Measurements from ENCODE around the gene SMAD2.

The SMAD2 gene

DNA sequence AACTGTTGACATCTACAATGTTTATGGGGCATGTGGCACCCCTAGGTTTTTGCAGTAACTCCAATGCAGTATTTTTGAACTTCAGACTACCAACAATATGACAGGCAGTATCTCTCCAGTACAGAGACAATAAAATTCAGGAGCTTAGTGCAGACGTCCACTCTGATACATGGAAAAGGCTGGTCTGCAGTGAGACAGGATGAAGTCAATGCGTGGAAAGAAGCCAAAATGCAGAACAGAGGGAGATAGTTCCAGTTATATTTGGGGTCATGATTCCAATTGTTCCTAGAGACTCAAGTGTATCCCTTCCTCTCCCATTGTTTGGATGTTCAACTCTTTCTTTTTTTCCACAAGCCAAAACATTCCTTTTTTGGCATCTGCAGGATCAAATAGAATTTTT is 18.7 kb upstream of the SMAD2 start:
- Mint-ChIP-seq H3K9me3 (peaks cover 3% of the 10 kb centered on the region), H3K4me1 (ENCODE audit: low read depth) (peaks cover 24% of the 10 kb centered on the region), H3K4me3 (no peak overlapping the region), H3K27ac (no peak overlapping the region), H3K36me3 (ENCODE audit: low read depth) (no peaks in the 10 kb centered on the region), H3K27me3 (peaks cover 2% of the 10 kb centered on the region)
- no peak for DNase-seq

DNA sequence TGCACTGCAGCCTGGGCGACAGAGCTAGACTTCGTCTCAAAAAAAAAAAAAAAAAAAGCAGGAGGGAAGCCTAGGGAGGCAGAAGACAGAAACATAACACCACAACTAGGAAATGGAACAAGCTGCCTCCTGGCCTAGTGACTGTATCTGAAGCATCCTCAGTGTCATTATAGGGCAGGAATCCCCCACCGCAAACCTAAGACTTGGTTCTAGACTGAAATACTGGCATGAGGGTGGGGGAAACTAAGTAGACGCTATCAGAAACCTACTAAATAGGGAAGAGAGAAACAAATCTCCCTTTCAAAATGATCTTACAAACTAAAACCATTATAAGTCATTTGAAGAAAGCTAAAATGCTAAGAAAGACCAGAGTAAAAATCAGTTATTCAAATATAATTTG is 16.4 kb upstream of the SMAD2 start:
- peaks cover 3% of the 10 kb centered on the region for H3K9me3 Mint-ChIP-seq
- H3K4me1 Mint-ChIP-seq (ENCODE audit: low read depth), result peaks cover 12% of the 10 kb centered on the region
- no peaks in the 10 kb centered on the region for H3K36me3 Mint-ChIP-seq (ENCODE audit: low read depth)
- H3K27me3 Mint-ChIP-seq, result peaks cover 8% of the 10 kb centered on the region
- no peak overlapping the region for H3K4me3 Mint-ChIP-seq
- no peak for DNase-seq
- no peak overlapping the region for H3K27ac Mint-ChIP-seq

DNA sequence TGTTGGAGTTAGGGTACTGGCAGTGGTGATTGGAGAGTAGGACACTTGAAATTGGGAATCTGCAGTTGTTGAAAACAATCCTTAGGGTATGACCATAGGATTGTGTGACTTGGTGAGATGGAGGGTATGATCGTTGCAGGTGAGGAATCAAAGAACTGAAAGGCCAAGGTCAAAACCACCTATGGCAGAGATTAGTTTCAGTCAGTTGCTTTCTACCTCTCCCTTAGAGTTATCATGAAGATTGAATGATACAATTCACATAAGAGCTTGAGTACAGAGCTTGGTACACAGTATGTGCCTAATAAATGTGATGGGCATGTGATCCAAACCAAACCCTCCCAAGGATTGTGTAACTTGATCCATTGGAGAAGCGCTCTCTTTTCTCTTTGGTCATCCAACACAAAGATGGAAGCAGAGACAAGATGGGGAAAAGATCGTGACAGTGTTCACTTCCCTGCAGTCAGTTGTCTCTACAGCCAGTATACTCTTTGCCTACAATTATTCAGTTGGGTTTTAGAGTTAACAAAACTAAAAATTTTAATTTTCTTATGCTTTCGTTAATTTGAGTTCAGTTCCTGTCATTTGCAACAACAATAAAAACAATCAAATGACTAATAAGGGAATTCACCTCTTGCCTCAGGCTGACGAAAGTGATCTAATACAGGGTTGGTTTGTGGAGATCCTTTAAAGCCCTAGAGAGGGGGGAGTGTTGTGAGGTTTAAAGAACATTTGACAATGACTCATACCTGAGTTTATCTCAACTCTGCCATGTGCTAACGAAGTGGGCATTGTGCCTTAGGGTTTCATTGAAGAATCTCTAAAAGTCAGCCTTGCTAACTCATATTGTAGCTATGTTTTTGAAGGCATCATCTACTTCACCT is 14.8 kb upstream of the SMAD2 start:
- H3K27ac Mint-ChIP-seq, result no peak overlapping the region
- peaks cover 3% of the 10 kb centered on the region for H3K9me3 Mint-ChIP-seq
- H3K27me3 Mint-ChIP-seq, result peaks cover 8% of the 10 kb centered on the region
- H3K4me1 Mint-ChIP-seq (ENCODE audit: low read depth), result peaks cover 12% of the 10 kb centered on the region
- no peak overlapping the region for H3K4me3 Mint-ChIP-seq
- no peak for DNase-seq
- H3K36me3 Mint-ChIP-seq (ENCODE audit: low read depth), result no peaks in the 10 kb centered on the region

DNA sequence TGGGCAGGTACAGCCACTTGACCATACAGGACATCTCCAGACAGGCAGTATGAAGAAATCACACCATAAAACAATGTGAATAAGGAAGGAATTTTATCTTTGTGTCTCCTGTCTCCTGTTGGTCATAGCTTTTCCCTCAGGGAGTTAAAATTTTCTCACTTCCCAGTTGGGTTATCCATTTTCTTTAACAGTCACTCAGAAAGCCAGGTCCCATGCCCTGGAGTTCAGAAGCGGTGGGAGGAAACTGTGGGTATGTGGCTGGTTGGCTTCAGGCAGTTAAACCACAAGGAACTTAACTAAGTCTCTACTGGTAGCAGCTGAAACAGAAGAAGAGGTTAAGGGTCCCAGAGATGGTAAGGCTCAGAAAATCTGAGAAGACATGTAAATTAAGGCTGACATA is 6.5 kb upstream of the SMAD2 start:
- DNase-seq, result no peak
- Mint-ChIP-seq H3K4me3 (no peak overlapping the region), H3K4me1 (ENCODE audit: low read depth) (peaks cover 4% of the 10 kb centered on the region), H3K36me3 (ENCODE audit: low read depth) (no peaks in the 10 kb centered on the region), H3K9me3 (no peaks in the 10 kb centered on the region), H3K27ac (no peak overlapping the region), H3K27me3 (no peaks in the 10 kb centered on the region)

DNA sequence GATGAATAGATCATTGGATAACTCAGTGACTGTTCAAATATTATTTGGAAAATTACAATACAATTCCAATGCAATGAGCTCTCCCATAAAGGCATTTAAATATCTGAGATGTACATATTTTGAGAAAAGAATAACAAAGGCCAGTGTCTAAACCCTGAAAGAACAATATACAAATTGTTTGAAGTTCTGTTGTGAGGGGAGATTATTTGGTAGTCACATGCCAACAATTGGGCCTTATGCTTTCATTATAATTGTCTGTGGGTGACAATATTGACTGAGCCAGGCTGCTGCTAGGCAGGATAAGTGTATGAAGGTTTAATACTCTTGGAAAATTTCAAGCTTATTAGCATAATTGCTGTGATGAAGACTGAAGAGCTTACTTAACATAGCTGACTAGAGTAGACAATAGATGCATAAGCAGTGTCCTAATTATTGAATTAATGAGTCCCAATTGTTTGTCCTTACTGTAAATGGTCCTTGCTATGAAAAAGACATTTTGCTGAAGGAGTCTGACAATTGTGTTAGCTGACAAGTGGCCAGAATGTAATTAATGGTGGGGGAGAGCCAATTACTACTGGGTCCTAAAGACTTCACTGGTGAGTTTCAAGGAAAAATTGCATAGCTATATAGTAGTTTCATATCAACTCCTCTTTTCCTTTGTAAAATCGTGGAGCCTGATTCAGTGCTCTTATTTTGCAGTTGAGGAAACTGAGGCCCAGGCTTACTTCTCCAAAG is 5.0 kb upstream of the SMAD2 start:
- no peaks in the 10 kb centered on the region for H3K9me3 Mint-ChIP-seq
- no peak overlapping the region for H3K27ac Mint-ChIP-seq
- no peaks in the 10 kb centered on the region for H3K27me3 Mint-ChIP-seq
- no peaks in the 10 kb centered on the region for H3K36me3 Mint-ChIP-seq (ENCODE audit: low read depth)
- no peak for DNase-seq
- peaks cover 10% of the 10 kb centered on the region for H3K4me1 Mint-ChIP-seq (ENCODE audit: low read depth)
- no peak overlapping the region for H3K4me3 Mint-ChIP-seq

DNA sequence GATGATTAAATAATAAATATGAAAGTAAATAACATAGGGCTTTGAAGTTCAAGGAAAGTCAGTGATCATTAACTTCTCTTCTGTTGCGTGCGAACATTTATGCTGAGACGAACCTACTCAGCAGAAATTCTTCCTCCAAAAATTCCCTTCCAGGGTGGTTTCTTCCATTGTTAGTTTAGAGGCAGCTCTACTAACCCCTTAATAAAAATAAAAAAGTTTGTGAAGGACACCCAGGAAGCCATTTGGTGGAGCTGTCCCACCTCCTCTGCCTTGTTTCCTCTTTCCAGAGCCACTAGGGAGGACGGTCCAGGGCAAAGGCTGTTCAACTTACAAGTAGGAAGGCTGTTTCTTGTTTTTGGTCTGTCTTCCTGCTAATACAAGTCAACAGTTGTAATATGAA is 2.1 kb upstream of the SMAD2 start:
- Mint-ChIP-seq H3K4me1 (ENCODE audit: low read depth) (peaks cover 25% of the 10 kb centered on the region), H3K9me3 (no peaks in the 10 kb centered on the region), H3K27ac (no peak overlapping the region), H3K27me3 (no peaks in the 10 kb centered on the region), H3K4me3 (no peak overlapping the region), H3K36me3 (ENCODE audit: low read depth) (peaks cover 19% of the 10 kb centered on the region)
- DNase-seq, result no peak

DNA sequence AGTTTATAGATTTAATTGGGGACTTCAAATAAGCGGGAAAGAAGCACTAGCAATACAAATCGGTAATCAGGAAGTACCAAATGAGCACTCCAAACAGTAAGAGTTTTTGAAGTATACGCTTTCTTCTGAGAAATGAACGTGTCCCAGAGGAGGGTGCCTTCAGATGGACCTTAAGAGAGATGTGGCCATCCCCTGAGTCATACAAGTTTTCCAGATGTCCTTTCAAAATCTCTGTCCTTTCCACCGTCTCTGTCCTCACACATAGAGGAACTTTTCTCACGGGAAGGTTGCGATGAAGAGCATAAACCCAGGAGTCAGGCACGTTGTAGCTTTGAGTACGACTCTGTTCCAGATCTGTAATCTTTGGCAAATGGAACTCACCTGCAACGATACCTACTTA is 1.7 kb upstream of the SMAD2 start:
- Mint-ChIP-seq H3K9me3 (no peaks in the 10 kb centered on the region), H3K4me3 (peak overlapping the region; percentile 76), H3K27me3 (no peaks in the 10 kb centered on the region), H3K27ac (peak overlapping the region; percentile 89), H3K36me3 (ENCODE audit: low read depth) (peaks cover 21% of the 10 kb centered on the region), H3K4me1 (ENCODE audit: low read depth) (peaks cover 28% of the 10 kb centered on the region)
- no peak for DNase-seq

DNA sequence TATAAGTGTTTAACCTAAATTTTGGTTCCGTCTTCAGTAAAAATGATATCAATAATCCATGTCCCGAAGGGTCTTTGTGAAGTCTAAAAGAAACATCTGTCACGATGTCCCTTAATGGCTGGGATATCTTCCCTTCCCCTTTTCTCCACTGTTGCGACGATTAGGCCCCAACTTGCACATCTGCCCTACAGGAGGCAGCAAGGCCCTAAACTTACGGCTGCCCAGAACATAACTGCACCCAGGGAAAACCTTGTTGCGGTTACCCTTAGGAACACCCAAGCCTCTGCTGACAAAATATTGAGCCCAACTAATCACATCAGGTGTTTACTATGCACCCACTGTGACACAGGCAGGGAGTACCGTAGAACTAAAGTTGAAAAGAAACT is 1.3 kb upstream of the SMAD2 start:
- Mint-ChIP-seq H3K9me3 (no peaks in the 10 kb centered on the region), H3K36me3 (ENCODE audit: low read depth) (peaks cover 22% of the 10 kb centered on the region), H3K4me3 (peak overlapping the region; percentile 76), H3K4me1 (ENCODE audit: low read depth) (peaks cover 33% of the 10 kb centered on the region), H3K27me3 (no peaks in the 10 kb centered on the region), H3K27ac (peak overlapping the region; percentile 89)
- DNase-seq, result peak; percentile 50

DNA sequence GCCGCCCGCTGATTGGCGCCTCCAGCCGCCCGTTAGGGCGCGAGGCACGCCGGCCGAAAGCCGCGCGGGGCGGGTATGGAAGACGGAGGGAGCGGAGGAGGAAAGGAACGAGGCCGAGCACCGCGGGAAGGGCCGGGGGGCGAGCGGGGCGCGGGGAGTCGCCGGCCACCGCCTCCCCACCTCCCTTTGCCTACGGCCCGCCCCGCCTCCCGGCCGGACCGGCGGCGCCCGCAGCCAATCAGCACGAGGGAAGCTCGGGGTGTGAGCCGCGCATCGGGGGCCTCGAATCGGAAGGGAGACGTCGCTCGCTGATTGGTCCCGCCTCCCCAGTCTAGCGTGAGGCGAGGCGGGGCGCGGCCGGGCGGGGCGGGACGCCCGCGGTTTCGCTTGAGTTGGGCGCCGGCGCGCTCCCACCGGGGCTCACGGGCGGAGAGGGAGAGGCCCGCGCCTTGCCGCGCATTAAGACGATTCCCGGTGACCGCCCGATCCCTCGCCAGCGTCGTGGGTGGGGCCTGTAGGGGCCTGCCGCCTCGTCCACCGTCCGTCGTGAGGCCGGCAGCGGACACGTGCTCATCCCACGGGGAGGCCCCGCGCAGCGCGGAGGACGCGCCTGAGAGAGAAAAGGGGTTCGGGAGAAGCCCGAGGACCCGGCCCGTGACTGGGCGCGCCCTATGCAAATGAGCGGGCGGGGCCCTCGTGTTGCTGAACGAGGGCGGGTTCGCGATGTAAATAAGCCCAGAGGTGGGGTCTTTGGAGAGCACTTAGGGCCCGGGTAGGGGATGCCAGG is 665 bp upstream of the SMAD2 start:
- H3K4me3 Mint-ChIP-seq, result peak overlapping the region; percentile 76

DNA sequence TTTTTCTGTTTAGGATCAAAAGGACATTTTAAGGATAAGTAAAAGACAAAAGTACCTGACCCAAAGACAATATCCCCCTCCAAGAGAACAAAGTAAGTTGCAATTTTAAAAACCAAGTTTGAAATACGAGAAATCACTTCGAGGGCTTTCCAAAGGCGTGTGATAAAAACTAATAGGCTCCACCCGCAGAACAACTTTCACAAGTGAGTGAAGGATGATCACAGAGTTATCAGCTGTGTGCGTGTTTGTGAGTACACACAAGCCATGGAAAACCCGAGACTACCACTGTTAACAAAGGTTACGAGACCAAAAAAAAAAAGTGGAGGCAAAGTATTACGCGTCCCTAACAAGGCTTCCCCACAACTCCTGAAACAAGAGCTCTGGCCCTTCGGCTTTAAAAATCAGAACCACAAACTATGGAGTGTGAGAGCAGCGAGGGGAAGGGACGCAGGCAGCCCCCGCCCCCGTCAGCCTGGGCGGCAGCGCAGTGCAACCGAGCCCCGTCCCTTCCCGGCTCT is 719 bp downstream of the SMAD2 start:
- Mint-ChIP-seq H3K36me3 (ENCODE audit: low read depth) (peaks cover 36% of the 10 kb centered on the region), H3K27me3 (no peaks in the 10 kb centered on the region), H3K9me3 (no peaks in the 10 kb centered on the region), H3K4me1 (ENCODE audit: low read depth) (peaks cover 52% of the 10 kb centered on the region), H3K27ac (peak overlapping the region; percentile 93), H3K4me3 (peak overlapping the region; percentile 92)
- DNase-seq, result no peak

More for the DNA sequence above, 665 bp upstream of the SMAD2 start:
- Mint-ChIP-seq H3K36me3 (ENCODE audit: low read depth) (peaks cover 23% of the 10 kb centered on the region), H3K27ac (peak overlapping the region; percentile 89), H3K9me3 (no peaks in the 10 kb centered on the region), H3K4me1 (ENCODE audit: low read depth) (peaks cover 39% of the 10 kb centered on the region), H3K27me3 (no peaks in the 10 kb centered on the region)
- peak; percentile 96 for DNase-seq

DNA sequence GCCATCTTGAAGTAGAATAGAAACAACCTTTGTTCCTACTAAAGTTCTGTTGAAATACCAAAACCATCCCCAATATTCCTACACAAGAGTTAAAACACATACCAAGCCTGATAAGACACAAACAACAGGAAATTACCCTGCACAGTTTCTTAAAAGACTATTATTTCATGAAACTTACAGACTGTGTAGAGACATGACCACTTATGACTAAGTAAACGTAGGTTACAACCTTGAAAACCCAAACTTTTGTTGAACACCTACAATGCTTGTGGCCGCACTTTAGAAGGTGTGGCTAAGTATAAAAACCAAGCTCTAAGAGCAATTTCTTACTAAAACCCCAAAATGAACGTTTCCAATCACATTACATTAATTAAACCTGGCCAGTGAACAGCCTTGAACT is 2.0 kb downstream of the SMAD2 start:
- Mint-ChIP-seq H3K9me3 (no peaks in the 10 kb centered on the region), H3K4me3 (peak overlapping the region; percentile 92), H3K27ac (peak overlapping the region; percentile 87), H3K36me3 (ENCODE audit: low read depth) (peaks cover 45% of the 10 kb centered on the region), H3K4me1 (ENCODE audit: low read depth) (peaks cover 60% of the 10 kb centered on the region), H3K27me3 (no peaks in the 10 kb centered on the region)
- DNase-seq, result no peak

DNA sequence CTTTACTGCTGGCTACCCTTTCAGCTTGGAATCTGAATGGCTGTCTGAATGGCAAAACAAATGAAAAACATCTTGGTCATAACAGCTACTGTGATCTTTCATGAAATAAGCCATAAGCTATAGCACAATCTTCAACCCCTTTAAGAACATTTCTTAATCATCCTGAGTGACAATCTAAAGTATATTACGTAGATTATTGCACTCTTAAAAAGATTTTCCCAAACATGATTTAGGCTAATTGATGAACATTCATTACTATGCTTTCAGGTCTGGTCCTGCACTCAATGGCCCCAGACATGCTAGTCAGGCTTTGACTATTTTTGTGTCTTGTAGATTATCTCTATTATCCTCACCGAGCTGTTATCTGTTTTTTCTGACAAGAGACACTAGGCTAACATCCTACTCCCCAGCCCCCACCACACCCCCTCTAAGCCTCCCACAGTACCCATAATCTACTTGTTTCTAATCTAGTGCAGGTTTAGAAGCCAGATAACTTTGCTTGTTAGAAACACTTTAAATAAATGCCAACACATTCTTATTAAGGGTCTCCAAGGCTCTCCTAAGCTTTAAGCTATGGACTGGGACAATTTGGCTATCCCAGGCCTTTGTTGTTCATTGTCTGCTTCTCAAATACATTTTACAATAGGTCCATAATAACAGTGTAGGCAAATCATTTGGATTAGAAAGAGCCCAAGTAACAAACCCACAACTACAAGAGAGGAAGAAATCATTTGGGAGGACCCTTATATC is 4.2 kb downstream of the SMAD2 start:
- Mint-ChIP-seq H3K4me1 (ENCODE audit: low read depth) (peaks cover 68% of the 10 kb centered on the region), H3K27ac (peak overlapping the region; percentile 88), H3K27me3 (no peaks in the 10 kb centered on the region), H3K4me3 (peak overlapping the region; percentile 66), H3K9me3 (no peaks in the 10 kb centered on the region), H3K36me3 (ENCODE audit: low read depth) (peaks cover 59% of the 10 kb centered on the region)
- no peak for DNase-seq

DNA sequence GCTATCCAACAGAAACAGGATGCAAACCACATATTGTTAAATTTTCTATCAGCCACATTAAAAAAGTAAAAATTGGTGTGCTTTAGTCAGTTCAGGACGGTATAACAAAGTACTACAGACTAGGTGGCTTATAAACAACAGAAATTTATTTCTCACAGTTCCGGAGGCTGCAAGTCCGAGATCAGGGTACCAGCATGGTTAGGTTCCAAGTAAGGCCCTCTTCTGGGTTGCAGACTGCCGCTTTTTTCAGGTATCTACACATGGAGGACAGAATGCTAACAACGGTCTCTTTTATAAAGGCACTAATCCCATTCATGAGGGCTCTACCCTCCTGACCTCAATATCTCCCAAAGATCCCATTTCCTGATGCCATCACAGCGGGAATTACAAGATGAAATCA is 10.5 kb downstream of the SMAD2 start:
- Mint-ChIP-seq H3K27ac (peak overlapping the region; percentile 94), H3K4me1 (ENCODE audit: low read depth) (peaks cover 90% of the 10 kb centered on the region), H3K27me3 (no peaks in the 10 kb centered on the region), H3K36me3 (ENCODE audit: low read depth) (peaks cover 82% of the 10 kb centered on the region), H3K9me3 (no peaks in the 10 kb centered on the region), H3K4me3 (no peak overlapping the region)
- no peak for DNase-seq

All from activated T-cell treated with anti-CD3 and anti-CD28 coated beads, Interleukin-2, amount 50 U/mL, for 24 hours (primary cell).